Heart left ventricle (tissue), 13 donors: ENCODE results near the gene OLFML3.

Source experiments
- POLR2A ChIP-seq, 2 donors: fragments of 450-650 bp; IDR thresholded peaks; one replicate each; pipeline ENCODE4 v1.6.1; 2017; ENCODE audit warnings: antibody characterized with exemption in 2 of 2, mild to moderate bottlenecking in 2 of 2, moderate library complexity in 2 of 2
- TF ChIP-seq, protein P1 (sequence below), 12 donors: fragments of 200-600 bp; sonication (generic) in 4 of 12; IDR thresholded peaks; one replicate each; pipeline versions ENCODE4 v1.5.0 to v1.8.0; 2018 to 2022; ENCODE audit warnings: antibody characterized with exemption in 12 of 12, mild to moderate bottlenecking in 5 of 12
- donor health status: ischemic (EF 13 %, LVEDD 7.1; RV severe dilation, severe dysfunction).
- donor health status: DM: no; HTN: yes; CAD: no.
- donor health status: DM: no; HTN: no; CAD: no.
- donor health status: ischemic (EF 25% LVEDD 6.9; RV normal size, moderate dysfunction).
- donor health status: ischemic (EF 25% LVEDD 5.7; RV mildly dilated, moderate dysfunction).
- donor health status: ischemic (EF 35%, LVEDD 5.7; RV mildly dilated, moderate dysfunction).
- donor health status: nonischemic (EF 11% LVEDD 7.7; RV severe dilation, severe dysfunction).
- donor health status: DM: yes; HTN: yes; CAD: no.
- donor health status: PGD.
- donor health status: ischemic (EF 29% LVEDD 5.4; RV normal size, mild dysfunction).
- donor health status: nonischemic (EF 23%, LVEDD 6.1; RV moderate dilation, normal function).

DNA sequence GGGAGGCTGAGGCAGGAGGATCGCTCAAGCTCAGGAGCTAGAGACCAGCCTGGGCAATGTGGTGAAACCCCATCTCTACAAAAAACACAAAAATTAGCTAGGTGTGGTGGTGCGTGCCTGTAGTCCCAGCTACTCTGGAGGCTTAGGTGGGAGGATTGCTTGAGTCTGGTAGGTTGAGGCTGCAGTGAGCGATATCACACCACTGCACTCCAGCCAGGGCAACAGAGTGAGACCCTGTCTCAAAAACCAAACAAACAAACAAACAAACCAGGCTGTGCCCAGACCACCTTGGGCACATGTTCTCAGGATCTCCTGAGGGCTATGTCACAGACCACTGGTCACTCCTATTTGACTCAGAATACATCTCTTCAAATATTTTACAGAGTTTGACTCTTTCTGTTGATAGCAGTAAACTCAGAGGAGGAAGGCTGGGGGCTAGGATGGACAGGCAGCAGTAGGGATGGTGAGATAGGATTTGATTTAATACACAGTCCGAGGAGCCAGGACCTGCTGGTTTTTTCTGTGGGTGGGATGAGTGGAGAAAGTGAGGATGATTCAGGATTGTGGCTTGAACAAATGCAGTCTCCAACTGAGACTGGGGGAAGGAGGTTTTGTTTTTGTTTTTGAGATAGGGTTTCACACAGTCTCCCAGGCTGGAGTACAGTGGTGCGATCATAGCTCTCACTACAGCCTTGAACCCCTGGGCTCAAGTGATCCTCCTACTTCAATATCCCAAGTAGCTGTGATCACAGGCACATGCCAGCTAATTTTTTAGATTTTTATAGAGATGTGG, 46.5 kb downstream of the OLFML3 start:
- TF ChIP-seq, protein P1, sequence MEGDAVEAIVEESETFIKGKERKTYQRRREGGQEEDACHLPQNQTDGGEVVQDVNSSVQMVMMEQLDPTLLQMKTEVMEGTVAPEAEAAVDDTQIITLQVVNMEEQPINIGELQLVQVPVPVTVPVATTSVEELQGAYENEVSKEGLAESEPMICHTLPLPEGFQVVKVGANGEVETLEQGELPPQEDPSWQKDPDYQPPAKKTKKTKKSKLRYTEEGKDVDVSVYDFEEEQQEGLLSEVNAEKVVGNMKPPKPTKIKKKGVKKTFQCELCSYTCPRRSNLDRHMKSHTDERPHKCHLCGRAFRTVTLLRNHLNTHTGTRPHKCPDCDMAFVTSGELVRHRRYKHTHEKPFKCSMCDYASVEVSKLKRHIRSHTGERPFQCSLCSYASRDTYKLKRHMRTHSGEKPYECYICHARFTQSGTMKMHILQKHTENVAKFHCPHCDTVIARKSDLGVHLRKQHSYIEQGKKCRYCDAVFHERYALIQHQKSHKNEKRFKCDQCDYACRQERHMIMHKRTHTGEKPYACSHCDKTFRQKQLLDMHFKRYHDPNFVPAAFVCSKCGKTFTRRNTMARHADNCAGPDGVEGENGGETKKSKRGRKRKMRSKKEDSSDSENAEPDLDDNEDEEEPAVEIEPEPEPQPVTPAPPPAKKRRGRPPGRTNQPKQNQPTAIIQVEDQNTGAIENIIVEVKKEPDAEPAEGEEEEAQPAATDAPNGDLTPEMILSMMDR (IDR thresholded peaks at IDR 0.05), result no peak
- no peak for TF ChIP-seq POLR2A (IDR thresholded peaks at IDR 0.05)
